Fibroblast of pulmonary artery (primary cell): Measurements from ENCODE around the gene TBR1.

ENCODE experiments used
- DNase-seq: peaks from one replicate; pipeline ENCODE4 v3.0.0-alpha.2; 2010; ENCODE audit warnings: low read depth
- H3K4me3 ChIP-seq: replicated peaks from 2 replicates; pipeline ENCODE4 v1.5.1; 2011; ENCODE audit warnings: low read depth, mild to moderate bottlenecking, control low read depth, low read length, moderate library complexity
- TF ChIP-seq, protein P1 (sequence below): IDR thresholded peaks from 2 replicates; pipeline ENCODE4 v1.5.1; 2011; ENCODE audit warnings: mild to moderate bottlenecking, control low read depth, low read length, inconsistent platforms; ENCODE audit errors: missing control alignments

Gene TBR1

DNA sequence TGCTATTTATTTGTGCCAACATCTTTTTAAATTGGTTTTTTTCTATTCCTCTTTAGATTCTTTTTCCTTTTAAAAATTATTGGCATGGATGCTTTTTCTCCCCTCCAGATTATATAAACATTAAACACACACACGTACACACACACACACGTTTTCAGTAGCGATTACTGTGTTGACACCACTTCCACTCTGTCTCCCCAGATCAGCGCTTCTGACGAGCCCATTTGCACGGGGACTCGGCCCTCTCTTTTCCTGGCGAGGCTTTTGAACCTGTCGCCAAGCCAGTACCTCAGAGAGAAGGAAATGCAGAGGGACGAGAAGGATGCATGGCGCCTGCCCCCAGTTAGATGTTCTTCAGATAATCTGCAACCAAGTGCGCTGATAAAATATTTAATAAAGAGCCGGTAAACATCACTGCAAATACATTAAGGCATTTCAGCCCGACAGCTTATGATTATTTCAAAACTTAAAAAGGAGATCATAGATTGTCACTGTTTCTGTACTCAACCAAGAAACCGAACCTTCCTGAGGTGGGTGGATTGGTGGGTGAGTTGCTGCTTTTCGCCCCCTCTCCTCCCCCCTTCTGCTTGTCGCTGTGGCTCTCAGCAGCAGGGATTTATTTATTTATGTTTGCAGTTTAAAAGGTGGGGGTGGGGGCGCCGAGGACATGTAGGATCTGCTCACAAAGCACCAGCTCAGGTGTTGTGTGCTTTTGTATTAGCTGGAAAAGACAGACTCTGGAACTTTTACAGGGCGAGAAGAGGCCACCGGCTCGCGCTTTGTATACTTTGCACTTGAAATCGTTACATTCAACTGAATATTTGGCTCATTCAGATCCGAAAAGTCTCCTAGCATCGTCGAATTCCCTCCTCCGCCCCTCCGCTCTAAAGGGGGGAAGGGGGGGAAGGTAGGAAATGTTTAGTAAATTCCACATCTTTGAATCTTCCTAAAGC is 787 bp upstream of the TBR1 start:
- no peak for DNase-seq
- TF ChIP-seq, protein P1, sequence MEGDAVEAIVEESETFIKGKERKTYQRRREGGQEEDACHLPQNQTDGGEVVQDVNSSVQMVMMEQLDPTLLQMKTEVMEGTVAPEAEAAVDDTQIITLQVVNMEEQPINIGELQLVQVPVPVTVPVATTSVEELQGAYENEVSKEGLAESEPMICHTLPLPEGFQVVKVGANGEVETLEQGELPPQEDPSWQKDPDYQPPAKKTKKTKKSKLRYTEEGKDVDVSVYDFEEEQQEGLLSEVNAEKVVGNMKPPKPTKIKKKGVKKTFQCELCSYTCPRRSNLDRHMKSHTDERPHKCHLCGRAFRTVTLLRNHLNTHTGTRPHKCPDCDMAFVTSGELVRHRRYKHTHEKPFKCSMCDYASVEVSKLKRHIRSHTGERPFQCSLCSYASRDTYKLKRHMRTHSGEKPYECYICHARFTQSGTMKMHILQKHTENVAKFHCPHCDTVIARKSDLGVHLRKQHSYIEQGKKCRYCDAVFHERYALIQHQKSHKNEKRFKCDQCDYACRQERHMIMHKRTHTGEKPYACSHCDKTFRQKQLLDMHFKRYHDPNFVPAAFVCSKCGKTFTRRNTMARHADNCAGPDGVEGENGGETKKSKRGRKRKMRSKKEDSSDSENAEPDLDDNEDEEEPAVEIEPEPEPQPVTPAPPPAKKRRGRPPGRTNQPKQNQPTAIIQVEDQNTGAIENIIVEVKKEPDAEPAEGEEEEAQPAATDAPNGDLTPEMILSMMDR: no peak
- peak overlapping the region; percentile 53 for H3K4me3 ChIP-seq

DNA sequence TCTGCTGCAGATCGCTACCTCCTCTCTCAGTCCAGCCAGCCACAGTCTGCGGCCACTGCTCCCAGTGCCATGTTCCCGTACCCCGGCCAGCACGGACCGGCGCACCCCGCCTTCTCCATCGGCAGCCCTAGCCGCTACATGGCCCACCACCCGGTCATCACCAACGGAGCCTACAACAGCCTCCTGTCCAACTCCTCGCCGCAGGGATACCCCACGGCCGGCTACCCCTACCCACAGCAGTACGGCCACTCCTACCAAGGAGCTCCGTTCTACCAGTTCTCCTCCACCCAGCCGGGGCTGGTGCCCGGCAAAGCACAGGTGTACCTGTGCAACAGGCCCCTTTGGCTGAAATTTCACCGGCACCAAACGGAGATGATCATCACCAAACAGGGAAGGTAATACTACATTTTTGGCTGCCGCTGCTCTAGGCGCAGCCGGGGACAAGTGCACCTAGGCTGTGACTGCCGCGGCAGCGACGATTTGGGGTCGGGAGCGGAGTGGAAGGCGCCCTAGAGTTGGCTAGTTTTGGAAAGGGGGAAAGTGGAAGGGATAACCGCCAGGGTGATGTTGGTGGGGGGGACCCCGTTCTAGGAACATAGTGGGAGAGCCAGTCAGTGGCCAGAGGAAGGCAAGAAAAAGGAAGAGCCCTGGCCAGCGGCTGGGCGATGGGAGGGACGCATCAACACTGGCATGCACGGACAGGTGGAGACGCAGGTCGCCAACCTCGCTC is 776 bp downstream of the TBR1 start:
- DNase-seq: no peak
- TF ChIP-seq, protein P1: no peak
- no peak overlapping the region for H3K4me3 ChIP-seq

DNA sequence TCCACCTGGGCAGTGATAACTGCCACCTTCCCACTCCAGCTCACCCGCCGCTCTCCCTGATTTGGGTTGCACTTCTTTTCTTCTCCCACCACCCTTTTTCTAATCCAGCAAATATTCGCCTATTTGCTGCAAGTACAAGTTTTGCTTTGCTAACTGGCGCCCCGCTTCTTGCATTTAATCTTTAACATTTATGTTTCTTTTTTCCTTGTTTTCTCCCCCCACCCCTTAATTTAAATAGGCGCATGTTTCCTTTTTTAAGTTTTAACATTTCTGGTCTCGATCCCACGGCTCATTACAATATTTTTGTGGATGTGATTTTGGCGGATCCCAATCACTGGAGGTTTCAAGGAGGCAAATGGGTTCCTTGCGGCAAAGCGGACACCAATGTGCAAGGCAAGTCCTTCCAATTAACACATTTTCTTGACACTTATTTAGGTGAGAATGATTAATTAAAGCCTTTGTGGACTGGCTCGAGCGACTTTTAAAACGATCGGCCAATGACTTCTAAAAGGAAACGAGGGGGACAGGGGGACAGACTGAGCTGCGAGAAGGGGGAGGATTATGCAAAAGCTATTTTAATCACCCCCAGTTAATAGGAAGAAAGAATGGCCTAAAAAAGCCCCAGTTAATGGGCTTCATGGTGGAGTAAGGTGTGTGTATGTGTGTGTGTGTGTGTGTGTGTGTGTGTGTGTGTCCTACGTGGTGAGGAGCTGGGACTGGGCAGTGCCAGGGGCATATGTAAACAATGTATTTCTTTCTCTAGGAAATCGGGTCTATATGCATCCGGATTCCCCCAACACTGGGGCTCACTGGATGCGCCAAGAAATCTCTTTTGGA is 1.6 kb downstream of the TBR1 start:
- TF ChIP-seq, protein P1: no peak
- no peak overlapping the region for H3K4me3 ChIP-seq
- DNase-seq: no peak

DNA sequence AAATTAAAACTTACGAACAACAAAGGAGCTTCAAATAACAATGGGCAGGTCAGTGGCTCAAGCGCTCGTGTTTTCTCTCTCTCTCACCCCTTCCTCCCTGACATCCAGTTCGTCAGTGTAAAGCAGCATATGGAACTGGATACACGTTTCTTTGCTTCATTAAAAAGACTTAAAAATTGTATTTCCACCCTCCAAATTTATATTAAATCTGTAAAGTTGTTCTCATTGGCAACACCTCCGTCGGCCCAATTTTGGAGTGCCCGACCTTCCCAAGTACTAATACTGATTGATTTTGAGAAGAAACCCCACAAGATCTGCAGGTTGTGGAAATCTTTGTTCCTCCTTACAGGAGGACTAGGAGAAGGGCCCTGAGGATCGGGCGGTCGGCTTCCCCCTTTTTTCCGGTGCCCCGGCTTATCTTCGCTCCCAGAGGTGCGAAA is 2.2 kb downstream of the TBR1 start:
- H3K4me3 ChIP-seq: no peak overlapping the region
- TF ChIP-seq, protein P1: no peak
- DNase-seq: no peak

DNA sequence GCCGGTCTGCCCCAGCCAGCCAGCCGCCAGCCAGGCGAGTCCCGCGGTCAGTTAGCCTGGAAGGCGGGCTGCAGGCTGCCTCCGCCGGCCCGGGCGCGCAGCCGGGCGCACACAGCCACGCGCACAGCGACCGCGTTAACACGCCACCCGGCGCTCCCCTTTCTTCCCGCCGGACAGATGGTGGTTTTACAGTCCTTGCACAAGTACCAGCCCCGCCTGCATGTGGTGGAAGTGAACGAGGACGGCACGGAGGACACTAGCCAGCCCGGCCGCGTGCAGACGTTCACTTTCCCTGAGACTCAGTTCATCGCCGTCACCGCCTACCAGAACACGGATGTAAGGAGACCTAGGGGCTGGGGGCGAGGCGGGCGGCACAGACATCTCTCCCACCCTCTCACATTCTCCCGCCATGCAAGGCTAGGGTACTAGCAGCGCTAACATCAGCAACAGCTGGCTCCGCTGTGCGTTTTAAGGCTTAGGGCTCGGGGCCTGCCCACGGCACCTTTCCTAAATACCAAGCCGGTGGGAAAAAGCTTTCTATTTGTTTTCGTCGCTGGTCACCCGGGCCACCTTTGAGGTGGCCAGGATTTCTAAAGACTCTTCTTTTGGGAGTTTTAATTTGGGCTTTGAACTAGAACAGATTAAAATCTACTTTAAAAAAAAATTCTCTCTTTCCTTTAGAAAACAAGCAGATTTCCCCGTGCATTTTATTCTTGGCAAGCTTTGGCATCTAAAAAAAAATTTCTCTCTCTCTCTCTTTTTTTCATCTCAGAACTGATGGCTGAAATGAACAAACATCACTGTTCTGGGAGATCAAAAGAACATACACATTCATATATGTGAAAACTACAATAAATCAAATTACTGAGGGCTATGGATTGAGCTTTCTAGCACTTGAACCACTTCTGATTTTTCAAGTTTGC is 2.9 kb downstream of the TBR1 start:
- DNase-seq: no peak
- H3K4me3 ChIP-seq: no peak overlapping the region
- TF ChIP-seq, protein P1: no peak
